ENCODE data around the gene SLC4A3.

- TF ChIP-seq MAX (IDR thresholded peaks at IDR 0.05; ENCODE audit: insufficient read depth, insufficient read length): no peak
- TF ChIP-seq CTCF (IDR thresholded peaks at IDR 0.05; ENCODE audit: extremely low read depth in 1 of 2, insufficient read depth in 1 of 2, low read depth in 1 of 2, low read length in 2 of 2): no peak
- no peak for TF ChIP-seq POLR2AphosphoS5 (IDR thresholded peaks at IDR 0.05; ENCODE audit: insufficient read depth, low read depth, low read length)
Measured at GRCh38 chr2:219687882-219688559, 60.6 kb downstream of the SLC4A3 start.
